Measurements from ENCODE around the gene CACNA2D3.

- no peak for TF ChIP-seq CTCF (IDR thresholded peaks at IDR 0.05)
- no peak for TF ChIP-seq USF2 (IDR thresholded peaks at IDR 0.05)
- no peak for TF ChIP-seq SREBF2 (IDR thresholded peaks at IDR 0.05)
- TF ChIP-seq MAZ (IDR thresholded peaks at IDR 0.05; ENCODE audit: borderline replicate concordance, low read depth, low read length): no peak
- no peak for TF ChIP-seq CHD2 (IDR thresholded peaks at IDR 0.05; ENCODE audit: low read length, partially characterized antibody)
- TF ChIP-seq POLR2A (IDR thresholded peaks at IDR 0.05; ENCODE audit: low read length): no peak
- TF ChIP-seq ESRRA (IDR thresholded peaks at IDR 0.05; ENCODE audit: borderline replicate concordance, low read length): no peak
- no peak for TF ChIP-seq MAX (IDR thresholded peaks at IDR 0.05)
- TF ChIP-seq CEBPB (IDR thresholded peaks at IDR 0.05): no peak
- TF ChIP-seq SMC3 (IDR thresholded peaks at IDR 0.05): no peak
- no peak for TF ChIP-seq POLR2AphosphoS2 (conservative IDR thresholded peaks at IDR 0.05; ENCODE audit: low read length)
- no peak for TF ChIP-seq JUN (IDR thresholded peaks at IDR 0.05)
- TF ChIP-seq BHLHE40 (IDR thresholded peaks at IDR 0.05; ENCODE audit: low read depth, low read length): no peak
Measured at GRCh38 chr3:54378184-54378583, 255.8 kb downstream of the CACNA2D3 start.

Measured in A549 (cell line).